Activated CD4-positive, alpha-beta T cell treated with anti-CD3 and anti-CD28 coated beads, Interleukin-2, Interleukin-4, amounts not matched to agents 100 ng/mL and 50 ng/mL, durations not matched to agents 16 hours and 8 hours (primary cell): ENCODE data around the gene HSD11B2.

ENCODE experiments used
- DNase-seq: peaks from one replicate; pipeline ENCODE4 v3.0.0-alpha.2; 2020; ENCODE audit warnings: low spot score

The HSD11B2 gene

GRCh38 chr16:67477960-67478554 lies 47.1 kb downstream of the HSD11B2 start:
- DNase-seq = no peak

- peak; percentile 99 for DNase-seq
These were observed 50.1 kb downstream of the HSD11B2 start, which contains the start of gene ATP6V0D1 for GRCh38 chr16:67480833-67481560. Gene ATP6V0D1, minus strand, starts transcription at chr16:67481157. Its CDS starts 71 bp downstream, at chr16:67481086.

- DNase-seq = peak; percentile 65
These were observed 50.8 kb downstream of the HSD11B2 start for GRCh38 chr16:67481561-67482232.

- no peak for DNase-seq
These were observed 51.5 kb downstream of the HSD11B2 start for GRCh38 chr16:67482233-67482924.

GRCh38 chr16:67483150-67483549 lies 52.2 kb downstream of the HSD11B2 start, which contains the start of gene AGRP:
Gene AGRP, minus strand, starts transcription at chr16:67483547. Its CDS starts 149 bp downstream, at chr16:67483398.
- DNase-seq = no peak

GRCh38 chr16:67483731-67484525 lies 53.0 kb downstream of the HSD11B2 start:
- DNase-seq = no peak

GRCh38 chr16:67486805-67487204 lies 55.9 kb downstream of the HSD11B2 start:
- no peak for DNase-seq
